Glutamatergic neuron (in vitro differentiated cells): ENCODE data around the gene CD28. TPM values are rescaled to one million over a fixed set of nuclear protein-coding genes. Genes with fewer than 3 reads are reported as not detected.
"Not testable (repeated sequence)": the region's sequence is repeated elsewhere in the genome, so short reads cannot be mapped to it uniquely, and the experiment has no call there.

Experiments used
- DNase-seq: peaks from one replicate; pipeline ENCODE4 v3.0.0; 2022
- H3K27ac Mint-ChIP-seq: one replicate; pipeline ENCODE4 v1.8.0; 2020; ENCODE audit warnings: mild to moderate bottlenecking, mixed read lengths, inconsistent platforms; ENCODE audit not compliant: unreplicated experiment
- H3K27me3 Mint-ChIP-seq: one replicate; pipeline ENCODE4 v1.8.0; 2020; ENCODE audit warnings: mild to moderate bottlenecking, moderate library complexity, mixed read lengths, inconsistent platforms; ENCODE audit not compliant: unreplicated experiment
- H3K36me3 Mint-ChIP-seq: one replicate; pipeline ENCODE4 v1.8.0; 2020; ENCODE audit warnings: mild to moderate bottlenecking, mixed read lengths, inconsistent platforms; ENCODE audit not compliant: unreplicated experiment
- H3K4me1 Mint-ChIP-seq: one replicate; pipeline ENCODE4 v1.8.0; 2020; ENCODE audit warnings: mild to moderate bottlenecking, low read depth, mixed read lengths, inconsistent platforms; ENCODE audit not compliant: unreplicated experiment
- H3K4me3 Mint-ChIP-seq: one replicate; pipeline ENCODE4 v1.8.0; 2020; ENCODE audit warnings: mild to moderate bottlenecking, mixed read lengths, inconsistent platforms; ENCODE audit not compliant: unreplicated experiment
- H3K9me3 Mint-ChIP-seq: one replicate; pipeline ENCODE4 v1.8.0; 2020; ENCODE audit warnings: mild to moderate bottlenecking, moderate library complexity, mixed read lengths, inconsistent platforms; ENCODE audit not compliant: unreplicated experiment
- total RNA-seq: library from RNA; stranded (reverse); fragmentation: NEBNext Ultra II Directional; extraction: Animal tissue kit (Norgen Biotek cat#: 25700); gene quantifications from one replicate; pipeline ENCODE4 v1.2.1, GENCODE V29; 2021; ENCODE audit not compliant: unreplicated experiment
- TF ChIP-seq, protein P1 (sequence below): fragments of 200-600 bp; sonication (generic); IDR thresholded peaks from one replicate; pipeline ENCODE4 v1.5.0; 2021; ENCODE audit not compliant: partially characterized antibody, unreplicated experiment

Gene CD28
- total RNA-seq, 1 donor from 2014 or later: not detected

DNA sequence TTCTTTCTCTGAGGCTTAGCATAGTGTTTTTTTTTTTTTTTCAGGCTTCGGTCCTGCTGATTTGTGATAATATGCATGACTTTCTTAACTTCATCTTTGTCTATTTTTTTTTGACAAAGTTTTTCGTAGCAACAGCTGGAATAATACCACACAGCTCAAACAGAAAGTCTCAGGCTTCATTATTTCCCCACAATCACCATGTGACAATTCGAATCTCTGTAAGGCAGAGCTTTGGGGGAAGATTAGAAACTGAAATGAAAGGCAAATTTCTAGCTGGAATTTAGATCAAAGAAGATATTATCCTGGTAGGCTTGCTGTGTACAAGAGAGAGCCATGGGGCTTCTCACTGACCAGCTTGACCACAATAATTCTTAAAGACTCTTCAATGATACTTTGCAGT, 12.2 kb upstream of the CD28 start:
- Mint-ChIP-seq H3K4me3 (no peak overlapping the region), H3K36me3 (peaks cover 6% of the 10 kb centered on the region), H3K4me1 (peaks cover 30% of the 10 kb centered on the region), H3K27ac (no peak overlapping the region), H3K9me3 (peaks cover 7% of the 10 kb centered on the region), H3K27me3 (peaks cover 12% of the 10 kb centered on the region)
- DNase-seq: no peak
- TF ChIP-seq, protein P1, sequence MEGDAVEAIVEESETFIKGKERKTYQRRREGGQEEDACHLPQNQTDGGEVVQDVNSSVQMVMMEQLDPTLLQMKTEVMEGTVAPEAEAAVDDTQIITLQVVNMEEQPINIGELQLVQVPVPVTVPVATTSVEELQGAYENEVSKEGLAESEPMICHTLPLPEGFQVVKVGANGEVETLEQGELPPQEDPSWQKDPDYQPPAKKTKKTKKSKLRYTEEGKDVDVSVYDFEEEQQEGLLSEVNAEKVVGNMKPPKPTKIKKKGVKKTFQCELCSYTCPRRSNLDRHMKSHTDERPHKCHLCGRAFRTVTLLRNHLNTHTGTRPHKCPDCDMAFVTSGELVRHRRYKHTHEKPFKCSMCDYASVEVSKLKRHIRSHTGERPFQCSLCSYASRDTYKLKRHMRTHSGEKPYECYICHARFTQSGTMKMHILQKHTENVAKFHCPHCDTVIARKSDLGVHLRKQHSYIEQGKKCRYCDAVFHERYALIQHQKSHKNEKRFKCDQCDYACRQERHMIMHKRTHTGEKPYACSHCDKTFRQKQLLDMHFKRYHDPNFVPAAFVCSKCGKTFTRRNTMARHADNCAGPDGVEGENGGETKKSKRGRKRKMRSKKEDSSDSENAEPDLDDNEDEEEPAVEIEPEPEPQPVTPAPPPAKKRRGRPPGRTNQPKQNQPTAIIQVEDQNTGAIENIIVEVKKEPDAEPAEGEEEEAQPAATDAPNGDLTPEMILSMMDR: no peak

DNA sequence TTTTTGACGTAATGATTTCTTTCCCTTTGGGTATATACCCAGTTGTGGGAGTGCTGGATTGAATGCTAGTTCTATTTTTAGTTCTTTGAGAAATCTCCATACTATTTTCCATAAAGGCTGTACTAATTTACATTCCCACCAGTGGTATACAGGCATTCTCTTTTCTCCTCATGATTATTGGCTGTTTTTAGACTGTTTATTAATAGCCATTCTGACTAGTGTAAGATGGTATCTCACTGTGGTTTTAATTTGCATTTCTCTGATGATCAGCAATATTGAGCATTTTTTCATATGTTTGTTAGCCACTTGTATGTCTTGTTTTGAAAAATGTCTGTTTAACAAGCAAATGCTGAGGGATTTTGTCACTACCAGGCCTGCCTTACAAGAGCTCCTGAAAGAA, 9.2 kb upstream of the CD28 start:
- H3K27me3 Mint-ChIP-seq: peaks cover under 1% of the 10 kb centered on the region
- TF ChIP-seq, protein P1: no peak

DNA sequence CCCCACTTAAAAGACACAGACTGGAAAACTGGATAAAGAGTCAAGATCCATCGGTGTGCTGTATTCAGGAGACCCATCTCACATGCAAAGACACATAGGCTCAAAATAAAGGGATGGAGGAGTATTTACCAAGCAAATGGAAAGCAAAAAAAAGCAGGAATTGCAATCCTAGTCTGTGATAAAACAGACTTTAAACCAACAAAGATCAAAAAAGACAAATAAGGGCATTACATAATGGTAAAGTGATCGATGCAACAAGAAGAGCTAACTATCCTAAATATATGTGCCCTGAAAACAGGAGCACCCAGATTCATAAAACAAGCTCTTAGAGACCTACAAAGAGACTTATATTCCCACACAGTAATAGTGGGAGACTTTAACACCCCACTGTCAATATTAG, 8.7 kb upstream of the CD28 start:
- H3K27me3 Mint-ChIP-seq, H3K4me1 Mint-ChIP-seq, H3K4me3 Mint-ChIP-seq, H3K9me3 Mint-ChIP-seq, H3K36me3 Mint-ChIP-seq, DNase-seq, H3K27ac Mint-ChIP-seq: not testable (repeated sequence)

More for the DNA sequence above, 9.2 kb upstream of the CD28 start:
- Mint-ChIP-seq H3K4me3 (no peak overlapping the region), H3K4me1 (peaks cover 5% of the 10 kb centered on the region), H3K9me3 (peaks cover 3% of the 10 kb centered on the region), H3K27ac (no peak overlapping the region), H3K36me3 (peaks cover 6% of the 10 kb centered on the region)
- no peak for DNase-seq

DNA sequence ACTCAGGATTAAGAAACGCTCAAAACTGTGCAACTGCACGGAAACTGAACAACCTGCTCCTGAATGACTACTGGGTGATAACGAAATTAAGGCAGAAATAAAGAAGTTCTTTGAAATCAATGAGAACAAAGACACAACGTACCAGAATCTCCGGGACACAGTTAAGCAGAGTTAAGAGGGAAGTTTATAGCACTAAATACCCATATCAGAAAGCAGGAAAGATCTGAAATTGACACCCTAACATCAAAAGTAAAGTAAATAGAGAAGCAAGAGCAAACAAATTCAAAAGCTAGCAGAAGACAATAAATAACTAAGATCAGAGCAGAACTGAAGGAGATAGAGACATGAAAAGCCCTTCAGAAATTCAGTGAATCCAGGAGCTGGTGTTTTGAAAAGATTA, 8.0 kb upstream of the CD28 start:
- H3K27ac Mint-ChIP-seq, H3K36me3 Mint-ChIP-seq, DNase-seq, H3K27me3 Mint-ChIP-seq, H3K4me3 Mint-ChIP-seq, H3K4me1 Mint-ChIP-seq, H3K9me3 Mint-ChIP-seq: not testable (repeated sequence)

DNA sequence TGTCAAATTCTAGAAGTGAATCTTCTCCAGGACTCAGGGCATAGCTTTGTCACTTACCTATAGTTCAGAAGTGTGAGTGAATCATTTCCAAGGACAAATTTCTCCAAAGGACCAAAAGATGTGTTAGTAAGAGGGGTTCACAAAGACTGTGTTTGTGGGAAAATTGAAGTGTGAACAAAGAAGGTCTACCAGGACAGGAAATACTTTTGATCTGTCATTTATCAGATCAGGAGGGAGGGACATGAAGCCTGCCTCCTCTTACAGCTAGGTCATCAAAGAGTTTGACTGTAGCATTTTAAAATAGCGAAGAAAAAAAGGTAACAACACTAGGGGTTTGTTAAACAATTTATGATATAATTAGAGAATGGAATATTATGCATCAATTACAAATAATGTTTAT, 2.0 kb upstream of the CD28 start:
- TF ChIP-seq, protein P1: no peak
- no peak for DNase-seq
- H3K27ac Mint-ChIP-seq: no peak overlapping the region
- no peaks in the 10 kb centered on the region for H3K36me3 Mint-ChIP-seq
- H3K4me1 Mint-ChIP-seq: no peaks in the 10 kb centered on the region
- H3K9me3 Mint-ChIP-seq: peaks cover 2% of the 10 kb centered on the region
- H3K4me3 Mint-ChIP-seq: no peak overlapping the region
- no peaks in the 10 kb centered on the region for H3K27me3 Mint-ChIP-seq

DNA sequence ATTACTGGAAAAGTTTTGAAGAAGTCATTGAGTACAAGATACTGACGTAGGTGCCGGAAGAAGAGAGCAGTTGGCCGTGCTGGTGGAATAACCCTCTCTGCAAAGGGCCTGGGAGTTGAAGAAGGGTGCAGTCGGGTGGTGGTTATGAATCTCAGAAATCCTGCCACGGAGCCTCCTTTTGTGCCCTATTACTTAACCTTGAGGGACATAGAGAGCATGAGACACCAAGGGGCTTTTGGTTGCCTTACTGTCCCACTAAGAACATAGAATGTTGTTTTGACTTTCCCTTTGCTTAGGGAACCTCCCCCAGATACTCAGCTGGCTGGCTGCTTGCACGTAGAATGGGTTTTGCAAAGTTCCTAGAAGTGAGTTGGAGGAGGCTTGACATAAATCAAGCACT, 1.3 kb upstream of the CD28 start:
- Mint-ChIP-seq H3K27me3 (no peaks in the 10 kb centered on the region), H3K27ac (no peak overlapping the region), H3K4me1 (no peaks in the 10 kb centered on the region), H3K36me3 (no peaks in the 10 kb centered on the region), H3K9me3 (peaks cover 2% of the 10 kb centered on the region), H3K4me3 (no peak overlapping the region)
- no peak for DNase-seq
- TF ChIP-seq, protein P1: no peak
